Stomach (tissue), 4 donors: Measurements from ENCODE around the gene SVOP.

Experiments
- CTCF ChIP-seq, 7 experiments: fragments of 450-650 bp in 4 of 7; fragments of 200-600 bp in 3 of 7; sonication (generic) in 3 of 7; IDR thresholded peaks; one replicate each; pipeline ENCODE4 v1.5.1; 2016 to 2019; ENCODE audit warnings: antibody characterized with exemption in 7 of 7, control low read depth in 2 of 7, mild to moderate bottlenecking in 1 of 7
- EP300 ChIP-seq: sonication (generic); formaldehyde crosslinking; IDR thresholded peaks from one replicate; pipeline ENCODE4 v1.6.1; 2017; ENCODE audit warnings: antibody characterized with exemption
- POLR2A ChIP-seq, 4 donors: fragments of 450-650 bp; IDR thresholded peaks; one replicate each; pipeline ENCODE4 v1.6.1; 2016; ENCODE audit warnings: antibody characterized with exemption in 4 of 4, control low read depth in 2 of 4, mild to moderate bottlenecking in 1 of 4, moderate library complexity in 1 of 4
- POLR2AphosphoS5 ChIP-seq, 3 donors: sonication (generic); formaldehyde crosslinking; IDR thresholded peaks; one replicate each; pipeline ENCODE4 v1.6.1; 2016; ENCODE audit warnings: antibody characterized with exemption in 3 of 3

- TF ChIP-seq CTCF (IDR thresholded peaks at IDR 0.05) (no peak), POLR2A (IDR thresholded peaks at IDR 0.05) (no peak), EP300 (no peak), POLR2AphosphoS5 (IDR thresholded peaks at IDR 0.05) (no peak)
Measured at GRCh38 chr12:108959748-108960655, 60.9 kb downstream of the SVOP start.
